DOHH2 (cell line): ENCODE results near the gene RAD9B.
"Not testable (repeated sequence)": the region's sequence is repeated elsewhere in the genome, so short reads cannot be mapped to it uniquely, and the experiment has no call there.

Experiments
- EZH2phosphoT487 ChIP-seq: fragments of 200-600 bp; sonication (generic); IDR thresholded peaks from 2 replicates; pipeline ENCODE4 v1.6.1; 2017; ENCODE audit warnings: borderline replicate concordance, mild to moderate bottlenecking, antibody characterized with exemption, low read length, moderate library complexity, mixed read lengths
- TF ChIP-seq, protein P1 (sequence below): fragments of 200-600 bp; sonication (generic); IDR thresholded peaks from one replicate; pipeline ENCODE4 v1.5.1; 2014; ENCODE audit warnings: antibody characterized with exemption, mild to moderate bottlenecking, low read depth, low read length; ENCODE audit not compliant: poor library complexity, severe bottlenecking

DNA sequence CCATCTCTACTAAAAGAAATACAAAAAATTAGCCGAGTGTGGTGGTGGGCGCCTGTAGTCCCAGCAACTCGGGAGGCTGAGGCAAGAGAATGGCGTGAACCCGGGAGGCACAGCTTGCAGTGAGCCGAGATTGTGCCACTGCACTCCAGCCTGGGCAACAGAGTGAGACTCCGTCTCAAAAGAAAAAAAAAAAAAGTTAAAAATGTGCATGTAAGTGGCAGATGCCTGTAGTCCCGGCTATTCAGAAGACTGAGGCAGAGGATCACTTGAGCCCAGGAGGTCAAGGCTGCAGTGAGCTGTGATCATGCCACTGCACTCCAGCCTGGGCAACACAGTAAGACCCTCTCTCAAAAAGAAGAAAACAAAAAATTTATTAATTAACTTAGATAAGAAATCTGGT lies 15.9 kb downstream of the RAD9B start:
- TF ChIP-seq, protein P1, sequence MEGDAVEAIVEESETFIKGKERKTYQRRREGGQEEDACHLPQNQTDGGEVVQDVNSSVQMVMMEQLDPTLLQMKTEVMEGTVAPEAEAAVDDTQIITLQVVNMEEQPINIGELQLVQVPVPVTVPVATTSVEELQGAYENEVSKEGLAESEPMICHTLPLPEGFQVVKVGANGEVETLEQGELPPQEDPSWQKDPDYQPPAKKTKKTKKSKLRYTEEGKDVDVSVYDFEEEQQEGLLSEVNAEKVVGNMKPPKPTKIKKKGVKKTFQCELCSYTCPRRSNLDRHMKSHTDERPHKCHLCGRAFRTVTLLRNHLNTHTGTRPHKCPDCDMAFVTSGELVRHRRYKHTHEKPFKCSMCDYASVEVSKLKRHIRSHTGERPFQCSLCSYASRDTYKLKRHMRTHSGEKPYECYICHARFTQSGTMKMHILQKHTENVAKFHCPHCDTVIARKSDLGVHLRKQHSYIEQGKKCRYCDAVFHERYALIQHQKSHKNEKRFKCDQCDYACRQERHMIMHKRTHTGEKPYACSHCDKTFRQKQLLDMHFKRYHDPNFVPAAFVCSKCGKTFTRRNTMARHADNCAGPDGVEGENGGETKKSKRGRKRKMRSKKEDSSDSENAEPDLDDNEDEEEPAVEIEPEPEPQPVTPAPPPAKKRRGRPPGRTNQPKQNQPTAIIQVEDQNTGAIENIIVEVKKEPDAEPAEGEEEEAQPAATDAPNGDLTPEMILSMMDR = not testable (repeated sequence)
- not testable (repeated sequence) for TF ChIP-seq EZH2phosphoT487
